ENCODE results near the gene PRKN.

The PRKN gene

GRCh38 chr6:162190981-162191380 is 536.6 kb downstream of the PRKN start:
- H3K27ac ChIP-seq (ENCODE audit: low read depth, low read length): no peak overlapping the region

GRCh38 chr6:162187168-162187935 is 540.2 kb downstream of the PRKN start:
- Histone ChIP-seq H3K4me1 (ENCODE audit: control insufficient read depth in 5 of 5, insufficient read depth in 5 of 5, low read length in 5 of 5) (peaks cover 0 to 7% (median 3%) of the 10 kb centered on the region in 5 donors), H3K27ac (ENCODE audit: low read depth, low read length) (no peak overlapping the region), H3K4me3 (ENCODE audit: low read depth in 1 of 5, low read length in 5 of 5) (no peak overlapping the region), H3K27me3 (ENCODE audit: control insufficient read depth in 5 of 5, insufficient read depth in 4 of 5, low read length in 5 of 5) (no peaks in the 10 kb centered on the region), H3K36me3 (ENCODE audit: control insufficient read depth in 5 of 5, insufficient read depth in 5 of 5, low read length in 5 of 5) (no peaks in the 10 kb centered on the region), H3K9ac (ENCODE audit: low read length in 5 of 5) (no peak overlapping the region), H3K9me3 (ENCODE audit: control insufficient read depth in 5 of 5, low read length in 5 of 5) (no peaks in the 10 kb centered on the region)

More at GRCh38 chr6:162190981-162191380, 536.6 kb downstream of the PRKN start:
- no peak overlapping the region for H3K9ac ChIP-seq (ENCODE audit: low read length in 5 of 5)
- H3K9me3 ChIP-seq (ENCODE audit: control insufficient read depth in 5 of 5, low read length in 5 of 5): no peaks in the 10 kb centered on the region
- H3K27me3 ChIP-seq (ENCODE audit: control insufficient read depth in 5 of 5, insufficient read depth in 4 of 5, low read length in 5 of 5): no peaks in the 10 kb centered on the region
- no peaks in the 10 kb centered on the region for H3K36me3 ChIP-seq (ENCODE audit: control insufficient read depth in 5 of 5, insufficient read depth in 5 of 5, low read length in 5 of 5)
- H3K4me3 ChIP-seq (ENCODE audit: low read depth in 1 of 5, low read length in 5 of 5): no peak overlapping the region
- peaks cover 0 to 5% (median 2%) of the 10 kb centered on the region in 5 donors for H3K4me1 ChIP-seq (ENCODE audit: control insufficient read depth in 5 of 5, insufficient read depth in 5 of 5, low read length in 5 of 5)

DNA sequence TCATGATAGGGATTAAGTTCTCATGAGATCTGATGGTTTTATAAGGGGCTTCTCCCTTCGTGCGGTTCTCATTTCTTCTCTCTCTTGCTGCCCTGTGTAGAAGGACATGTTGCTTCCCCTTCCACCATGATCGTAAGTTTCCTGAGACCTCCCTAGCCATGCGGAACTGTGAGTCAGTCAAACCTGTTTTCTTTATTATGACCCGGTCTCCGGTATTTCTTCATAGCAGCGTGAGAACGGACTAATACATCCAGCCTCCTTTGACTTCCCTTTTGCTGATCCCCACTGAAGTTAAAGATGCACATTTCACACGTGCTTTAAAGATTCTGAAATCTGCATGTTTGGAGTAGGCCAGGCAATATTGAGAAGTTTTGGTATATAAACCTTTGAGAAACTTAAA is 543.1 kb downstream of the PRKN start:
- Histone ChIP-seq H3K9me3 (ENCODE audit: control insufficient read depth in 5 of 5, low read length in 5 of 5) (no peaks in the 10 kb centered on the region), H3K4me1 (ENCODE audit: control insufficient read depth in 5 of 5, insufficient read depth in 5 of 5, low read length in 5 of 5) (peaks cover 0 to 21% (median 3%) of the 10 kb centered on the region in 5 donors), H3K9ac (ENCODE audit: low read length in 5 of 5) (no peak overlapping the region), H3K4me3 (ENCODE audit: low read depth in 1 of 5, low read length in 5 of 5) (no peak overlapping the region), H3K27me3 (ENCODE audit: control insufficient read depth in 5 of 5, insufficient read depth in 4 of 5, low read length in 5 of 5) (no peaks in the 10 kb centered on the region), H3K36me3 (ENCODE audit: control insufficient read depth in 5 of 5, insufficient read depth in 5 of 5, low read length in 5 of 5) (no peaks in the 10 kb centered on the region), H3K27ac (ENCODE audit: low read depth, low read length) (no peak overlapping the region)

DNA sequence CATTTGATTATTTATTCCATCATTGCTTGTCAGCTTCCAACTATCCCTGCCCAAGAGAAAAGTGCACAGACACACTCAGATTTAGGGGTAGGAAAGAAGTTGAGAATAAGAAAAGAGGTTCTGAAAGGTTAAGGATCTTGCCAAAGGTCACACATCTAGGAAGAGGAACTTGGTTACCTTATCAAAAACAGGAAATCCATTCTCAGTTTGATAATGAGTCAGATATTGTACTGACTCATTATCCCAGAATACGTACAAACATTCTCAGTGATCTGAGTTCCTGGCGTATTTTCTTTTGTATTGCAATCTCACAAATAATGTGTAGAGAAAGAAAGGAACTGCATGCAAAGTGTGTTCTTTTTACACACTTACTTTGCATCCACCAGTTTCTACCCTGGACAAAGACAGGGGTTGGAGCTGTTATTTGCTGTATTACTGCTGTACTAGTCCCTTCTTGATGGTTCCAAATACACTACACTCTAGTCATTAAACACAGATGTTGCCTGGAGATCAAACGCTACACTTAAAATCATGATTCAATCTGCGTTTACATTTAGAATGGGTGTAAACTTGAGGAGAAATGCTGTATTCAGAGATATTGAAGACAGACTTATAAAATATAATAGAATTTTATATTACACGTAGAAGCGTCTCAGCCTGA is 545.7 kb downstream of the PRKN start:
- no peak overlapping the region for H3K4me3 ChIP-seq (ENCODE audit: low read depth in 1 of 5, low read length in 5 of 5)
- no peaks in the 10 kb centered on the region for H3K27me3 ChIP-seq (ENCODE audit: control insufficient read depth in 5 of 5, insufficient read depth in 4 of 5, low read length in 5 of 5)
- no peak overlapping the region for H3K27ac ChIP-seq (ENCODE audit: low read depth, low read length)
- H3K36me3 ChIP-seq (ENCODE audit: control insufficient read depth in 5 of 5, insufficient read depth in 5 of 5, low read length in 5 of 5): no peaks in the 10 kb centered on the region
- peaks cover 0 to 18% (median 0%) of the 10 kb centered on the region in 5 donors for H3K4me1 ChIP-seq (ENCODE audit: control insufficient read depth in 5 of 5, insufficient read depth in 5 of 5, low read length in 5 of 5)
- no peaks in the 10 kb centered on the region for H3K9me3 ChIP-seq (ENCODE audit: control insufficient read depth in 5 of 5, low read length in 5 of 5)
- H3K9ac ChIP-seq (ENCODE audit: low read length in 5 of 5): no peak overlapping the region

DNA sequence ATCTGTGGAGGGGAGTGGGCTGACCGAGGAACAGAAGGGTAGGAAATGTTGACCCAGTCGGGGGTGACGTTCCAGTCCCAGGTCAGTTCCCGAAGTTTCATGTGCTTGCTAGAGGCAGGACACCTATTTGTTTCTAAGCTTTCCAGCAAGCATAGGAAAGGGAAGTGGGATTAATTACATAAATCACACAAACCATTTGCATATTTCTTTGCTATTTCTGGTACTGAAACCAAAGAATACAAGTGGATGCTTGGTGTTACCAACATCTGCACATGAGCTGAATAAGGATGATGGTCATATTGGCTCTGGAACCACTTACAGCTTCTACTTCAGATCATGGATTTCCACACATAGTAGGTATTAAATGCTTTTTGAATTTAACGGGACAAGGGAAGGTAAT is 546.5 kb downstream of the PRKN start:
- H3K27me3 ChIP-seq (ENCODE audit: control insufficient read depth in 5 of 5, insufficient read depth in 4 of 5, low read length in 5 of 5): no peaks in the 10 kb centered on the region
- no peak overlapping the region for H3K27ac ChIP-seq (ENCODE audit: low read depth, low read length)
- no peaks in the 10 kb centered on the region for H3K36me3 ChIP-seq (ENCODE audit: control insufficient read depth in 5 of 5, insufficient read depth in 5 of 5, low read length in 5 of 5)
- H3K9ac ChIP-seq (ENCODE audit: low read length in 5 of 5): no peak overlapping the region
- peaks cover 0 to 18% (median 0%) of the 10 kb centered on the region in 5 donors for H3K4me1 ChIP-seq (ENCODE audit: control insufficient read depth in 5 of 5, insufficient read depth in 5 of 5, low read length in 5 of 5)
- H3K9me3 ChIP-seq (ENCODE audit: control insufficient read depth in 5 of 5, low read length in 5 of 5): no peaks in the 10 kb centered on the region
- no peak overlapping the region for H3K4me3 ChIP-seq (ENCODE audit: low read depth in 1 of 5, low read length in 5 of 5)

DNA sequence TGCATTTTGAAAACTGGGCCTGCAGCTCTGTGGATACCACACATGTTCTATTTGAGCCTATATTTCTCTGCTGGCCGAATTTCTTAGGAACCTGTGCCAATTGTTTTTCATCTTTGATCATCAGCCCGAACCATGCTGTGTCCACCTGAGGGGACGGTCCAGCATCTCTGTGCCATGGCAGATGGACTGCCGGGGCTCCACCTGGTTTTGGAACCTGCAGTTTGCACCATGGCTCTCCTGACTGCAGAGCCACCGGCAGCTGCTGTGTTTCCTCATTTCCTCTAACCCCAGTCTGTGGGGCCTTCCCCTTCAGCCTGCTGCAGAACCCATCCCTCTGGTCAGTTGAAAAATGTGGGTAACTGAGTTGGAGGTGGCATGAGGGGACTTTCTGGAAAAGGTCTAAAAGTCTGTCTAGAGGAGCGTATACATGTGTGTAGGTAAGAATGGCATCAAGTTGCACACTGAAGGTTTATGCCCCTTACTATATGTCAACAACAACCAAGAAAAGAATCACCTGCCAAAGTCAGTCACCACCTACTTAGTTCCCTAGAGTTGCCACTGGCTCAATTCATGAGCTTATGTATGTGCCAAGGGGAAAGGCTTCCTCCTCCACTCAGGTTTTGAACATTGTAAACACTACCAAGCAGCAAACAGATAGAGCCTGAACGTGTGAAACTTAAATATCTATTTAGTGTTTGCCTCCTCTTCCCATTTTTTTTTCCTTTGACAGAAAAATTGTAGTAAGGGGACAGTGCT is 548.2 kb downstream of the PRKN start:
- Histone ChIP-seq H3K9me3 (ENCODE audit: control insufficient read depth in 5 of 5, low read length in 5 of 5) (no peaks in the 10 kb centered on the region), H3K4me1 (ENCODE audit: control insufficient read depth in 5 of 5, insufficient read depth in 5 of 5, low read length in 5 of 5) (peaks cover 0 to 18% (median 0%) of the 10 kb centered on the region in 5 donors), H3K27ac (ENCODE audit: low read depth, low read length) (no peak overlapping the region), H3K4me3 (ENCODE audit: low read depth in 1 of 5, low read length in 5 of 5) (no peak overlapping the region), H3K27me3 (ENCODE audit: control insufficient read depth in 5 of 5, insufficient read depth in 4 of 5, low read length in 5 of 5) (no peaks in the 10 kb centered on the region), H3K9ac (ENCODE audit: low read length in 5 of 5) (no peak overlapping the region), H3K36me3 (ENCODE audit: control insufficient read depth in 5 of 5, insufficient read depth in 5 of 5, low read length in 5 of 5) (no peaks in the 10 kb centered on the region)

GRCh38 chr6:162178666-162179065 is 548.9 kb downstream of the PRKN start:
- no peak overlapping the region for H3K27ac ChIP-seq (ENCODE audit: low read depth, low read length)
- peaks cover 0 to 18% (median 0%) of the 10 kb centered on the region in 5 donors for H3K4me1 ChIP-seq (ENCODE audit: control insufficient read depth in 5 of 5, insufficient read depth in 5 of 5, low read length in 5 of 5)
- no peaks in the 10 kb centered on the region for H3K36me3 ChIP-seq (ENCODE audit: control insufficient read depth in 5 of 5, insufficient read depth in 5 of 5, low read length in 5 of 5)
- no peak overlapping the region for H3K9ac ChIP-seq (ENCODE audit: low read length in 5 of 5)
- H3K9me3 ChIP-seq (ENCODE audit: control insufficient read depth in 5 of 5, low read length in 5 of 5): no peaks in the 10 kb centered on the region
- H3K4me3 ChIP-seq (ENCODE audit: low read depth in 1 of 5, low read length in 5 of 5): no peak overlapping the region
- H3K27me3 ChIP-seq (ENCODE audit: control insufficient read depth in 5 of 5, insufficient read depth in 4 of 5, low read length in 5 of 5): no peaks in the 10 kb centered on the region

DNA sequence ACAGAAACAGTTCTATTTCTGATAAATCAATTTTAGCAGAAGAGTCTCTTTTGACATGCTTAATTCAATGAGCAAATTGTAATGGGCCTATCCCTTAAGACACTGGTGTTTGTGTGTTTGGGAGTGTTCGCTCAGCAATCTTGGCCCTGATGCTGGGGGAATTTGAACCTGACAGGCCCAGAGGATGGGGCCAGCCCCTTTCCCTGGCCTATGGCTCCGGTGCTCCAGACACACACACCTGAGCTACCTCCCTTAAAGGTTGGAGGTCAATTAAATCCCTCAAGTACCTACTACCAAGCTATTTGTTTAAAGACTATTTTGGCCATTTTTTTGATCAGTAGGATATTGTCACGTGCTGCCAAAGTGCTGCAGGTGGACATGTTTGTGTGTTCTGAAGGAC is 549.3 kb downstream of the PRKN start:
- Histone ChIP-seq H3K36me3 (ENCODE audit: control insufficient read depth in 5 of 5, insufficient read depth in 5 of 5, low read length in 5 of 5) (no peaks in the 10 kb centered on the region), H3K4me1 (ENCODE audit: control insufficient read depth in 5 of 5, insufficient read depth in 5 of 5, low read length in 5 of 5) (peaks cover 0 to 18% (median 0%) of the 10 kb centered on the region in 5 donors), H3K27ac (ENCODE audit: low read depth, low read length) (no peak overlapping the region), H3K4me3 (ENCODE audit: low read depth in 1 of 5, low read length in 5 of 5) (no peak overlapping the region), H3K9me3 (ENCODE audit: control insufficient read depth in 5 of 5, low read length in 5 of 5) (no peaks in the 10 kb centered on the region), H3K27me3 (ENCODE audit: control insufficient read depth in 5 of 5, insufficient read depth in 4 of 5, low read length in 5 of 5) (no peaks in the 10 kb centered on the region), H3K9ac (ENCODE audit: low read length in 5 of 5) (no peak overlapping the region)

GRCh38 chr6:162177746-162178145 is 549.8 kb downstream of the PRKN start:
- no peaks in the 10 kb centered on the region for H3K9me3 ChIP-seq (ENCODE audit: control insufficient read depth in 5 of 5, low read length in 5 of 5)
- peaks cover 0 to 18% (median 0%) of the 10 kb centered on the region in 5 donors for H3K4me1 ChIP-seq (ENCODE audit: control insufficient read depth in 5 of 5, insufficient read depth in 5 of 5, low read length in 5 of 5)
- no peak overlapping the region for H3K9ac ChIP-seq (ENCODE audit: low read length in 5 of 5)
- no peaks in the 10 kb centered on the region for H3K27me3 ChIP-seq (ENCODE audit: control insufficient read depth in 5 of 5, insufficient read depth in 4 of 5, low read length in 5 of 5)
- H3K36me3 ChIP-seq (ENCODE audit: control insufficient read depth in 5 of 5, insufficient read depth in 5 of 5, low read length in 5 of 5): no peaks in the 10 kb centered on the region
- H3K4me3 ChIP-seq (ENCODE audit: low read depth in 1 of 5, low read length in 5 of 5): no peak overlapping the region
- H3K27ac ChIP-seq (ENCODE audit: low read depth, low read length): no peak overlapping the region

- Histone ChIP-seq H3K36me3 (ENCODE audit: control insufficient read depth in 5 of 5, insufficient read depth in 5 of 5, low read length in 5 of 5) (no peaks in the 10 kb centered on the region), H3K9ac (ENCODE audit: low read length in 5 of 5) (no peak overlapping the region), H3K4me3 (ENCODE audit: low read depth in 1 of 5, low read length in 5 of 5) (no peak overlapping the region), H3K4me1 (ENCODE audit: control insufficient read depth in 5 of 5, insufficient read depth in 5 of 5, low read length in 5 of 5) (no peaks in the 10 kb centered on the region), H3K9me3 (ENCODE audit: control insufficient read depth in 5 of 5, low read length in 5 of 5) (no peaks in the 10 kb centered on the region), H3K27ac (ENCODE audit: low read depth, low read length) (no peak overlapping the region), H3K27me3 (ENCODE audit: control insufficient read depth in 5 of 5, insufficient read depth in 4 of 5, low read length in 5 of 5) (no peaks in the 10 kb centered on the region)
Measured at GRCh38 chr6:162173466-162173865, 554.1 kb downstream of the PRKN start.
